HG02852 (cell line): ENCODE measurements around the gene SLX4IP.

ENCODE experiments used
- ATAC-seq: cut with Tn5 transposase; IDR thresholded peaks from one replicate; pipeline ENCODE4 v1.9.1; 2021; ENCODE audit warnings: mild to moderate bottlenecking, moderate library complexity; ENCODE audit not compliant: unreplicated experiment

Gene SLX4IP

DNA sequence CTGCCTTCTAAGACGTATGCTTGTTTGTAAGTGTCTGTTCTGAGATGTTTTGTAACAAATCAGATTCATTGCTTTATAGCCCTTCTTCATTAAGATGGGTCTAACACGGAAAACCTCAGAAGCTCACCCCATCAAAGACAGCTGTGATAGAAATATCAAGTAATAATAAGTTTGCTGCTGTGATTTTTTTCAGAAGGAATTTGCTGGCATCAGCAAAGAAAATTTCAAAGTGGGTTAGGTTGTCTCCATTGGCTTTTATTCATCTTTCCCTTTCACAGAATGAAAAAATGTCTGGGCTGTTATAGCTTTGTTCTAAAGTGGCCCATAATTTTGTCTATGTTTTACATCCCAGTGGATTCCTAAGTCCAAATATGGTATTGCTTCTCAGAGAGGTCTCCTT lies 81.4 kb downstream of the SLX4IP start:
- ATAC-seq: no peak

DNA sequence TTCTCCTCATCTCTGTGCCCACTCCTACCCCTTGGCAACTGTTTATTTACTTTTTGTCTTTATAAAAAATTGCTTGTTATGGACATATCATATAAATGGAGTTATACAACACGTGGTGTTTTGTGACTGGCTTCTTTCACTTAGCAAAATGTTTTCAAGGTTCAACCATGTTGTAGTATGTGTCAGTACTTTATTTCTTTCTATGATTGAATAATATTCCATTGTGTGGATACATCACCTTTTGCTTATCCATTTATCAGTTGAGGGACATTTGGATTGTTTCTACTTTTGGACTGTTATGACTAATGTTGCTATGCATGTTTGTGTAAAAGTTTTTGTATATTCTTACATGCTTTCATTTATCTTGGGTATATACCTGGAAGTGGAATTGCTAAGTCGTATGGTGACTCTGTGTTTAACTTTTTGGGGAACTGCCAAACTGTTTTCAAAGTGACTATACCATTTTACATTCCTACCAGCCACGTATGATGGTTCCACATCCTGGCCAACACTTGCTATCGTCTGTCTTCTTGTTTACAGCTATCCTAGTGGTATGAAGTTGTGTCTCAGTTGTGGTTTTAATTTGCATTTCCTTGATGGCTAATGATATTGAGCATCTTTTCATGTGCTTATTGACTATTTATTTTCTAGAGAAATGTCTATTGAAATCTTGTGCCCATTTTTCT lies 84.4 kb downstream of the SLX4IP start:
- ATAC-seq: no peak

DNA sequence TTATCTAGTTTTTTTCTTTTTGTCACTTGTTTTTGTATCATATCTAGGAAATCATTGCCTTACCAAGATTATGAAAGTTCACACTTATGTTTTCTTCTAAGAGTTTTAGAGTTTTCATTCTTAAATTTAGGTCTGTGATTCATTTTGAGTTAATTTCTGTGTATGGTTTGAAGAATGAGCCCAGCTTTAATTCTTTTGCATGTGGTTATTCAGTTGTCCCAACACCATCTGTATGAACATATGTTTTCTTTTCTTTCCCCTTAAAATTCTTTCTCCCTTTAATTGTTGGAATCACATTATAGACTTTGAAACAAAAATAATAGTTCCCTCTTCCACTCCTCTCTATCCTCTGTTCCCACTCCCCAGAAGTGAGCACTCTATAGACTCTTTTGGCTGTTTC lies 85.4 kb downstream of the SLX4IP start:
- no peak for ATAC-seq

DNA sequence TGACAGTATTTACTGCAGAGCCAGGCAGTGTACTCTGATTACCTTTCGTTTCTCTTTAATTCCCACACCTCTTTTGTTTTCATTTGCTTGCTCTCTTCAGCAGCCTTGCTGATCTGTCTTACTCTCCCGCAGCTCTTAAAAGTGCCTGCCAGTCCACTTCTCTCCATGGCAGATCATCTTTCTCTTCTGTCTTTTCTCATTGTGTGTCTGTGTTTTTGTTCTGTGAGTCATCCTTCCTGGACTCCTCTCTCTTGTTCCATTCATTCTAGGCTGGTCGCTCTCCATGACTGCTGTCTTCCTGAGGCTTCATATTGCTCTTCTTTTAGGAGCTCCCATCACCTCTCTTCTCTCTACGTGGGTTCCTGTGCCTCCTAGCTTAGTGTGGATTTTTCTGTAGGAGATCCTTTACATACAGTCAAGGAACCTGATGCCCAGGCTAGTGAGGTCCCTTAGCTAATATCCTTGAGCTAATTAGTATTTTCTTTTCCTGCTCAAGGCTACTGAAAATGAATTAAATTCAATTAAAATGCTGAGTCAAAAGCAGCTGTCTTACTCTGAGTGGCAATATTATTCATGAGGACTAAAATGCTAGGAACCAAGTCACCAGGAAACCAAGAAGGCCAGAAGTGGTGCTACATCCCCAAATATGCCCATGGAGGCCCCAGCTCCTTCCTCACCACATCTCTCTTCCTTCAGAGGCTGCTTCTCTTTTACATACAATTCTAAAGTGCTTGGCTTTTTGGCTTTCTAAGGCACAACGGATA lies 86.1 kb downstream of the SLX4IP start:
- ATAC-seq: no peak

DNA sequence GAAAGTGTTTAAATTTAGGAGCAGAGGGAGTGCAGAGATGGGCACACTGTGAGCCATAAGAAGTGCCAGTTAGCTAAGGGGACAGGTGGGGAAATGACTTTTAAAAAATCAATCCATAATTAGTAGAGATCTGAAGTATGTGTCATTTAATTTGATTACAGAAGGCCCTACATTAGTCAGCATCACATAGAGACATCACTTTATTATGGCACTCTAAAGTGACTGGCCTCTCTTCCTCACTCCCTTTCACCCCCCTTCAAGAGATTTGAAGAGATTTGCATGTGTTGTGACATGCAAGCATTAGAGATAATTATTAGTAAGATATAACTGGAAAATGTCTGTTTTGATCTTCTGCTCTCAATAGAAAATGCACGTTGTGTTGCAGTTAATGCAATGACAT lies 86.7 kb downstream of the SLX4IP start:
- no peak for ATAC-seq

DNA sequence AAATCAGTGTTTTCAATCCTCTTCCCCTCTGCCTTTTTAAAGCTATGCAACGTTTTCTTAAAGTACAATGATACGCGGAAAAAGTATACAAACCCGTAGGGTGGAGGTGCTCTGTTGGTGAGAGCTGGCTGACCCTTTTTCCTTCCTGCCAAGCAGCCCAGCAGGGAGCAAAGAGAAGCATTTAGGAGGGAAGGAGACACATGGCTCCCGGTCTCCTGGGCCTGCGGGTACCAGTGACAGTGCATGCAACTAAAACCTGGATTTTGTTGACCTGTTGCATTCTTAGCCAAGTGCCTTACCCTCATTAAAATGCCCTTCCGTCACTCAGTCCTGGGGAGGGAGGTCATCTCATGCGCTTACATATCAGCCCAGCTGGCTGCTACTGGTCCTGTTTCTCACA lies 87.2 kb downstream of the SLX4IP start:
- no peak for ATAC-seq

DNA sequence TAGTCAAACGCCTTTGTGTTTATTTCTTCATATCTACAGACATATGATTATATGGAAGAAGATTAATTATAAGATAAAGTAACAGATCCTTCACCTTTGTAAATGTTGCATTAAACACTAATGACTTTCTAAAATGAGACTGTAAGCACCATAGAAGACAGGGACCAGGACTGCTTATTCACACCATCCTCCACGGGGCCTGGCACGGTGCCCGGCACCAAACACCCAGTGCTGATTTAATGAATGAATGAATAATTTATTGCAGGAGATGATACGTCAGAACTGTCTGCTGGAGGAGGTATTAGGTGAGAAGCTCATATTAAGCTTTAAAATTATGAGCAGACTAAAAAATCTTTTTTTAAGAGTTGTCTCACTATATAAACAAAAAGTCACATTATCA lies 88.3 kb downstream of the SLX4IP start:
- no peak for ATAC-seq

DNA sequence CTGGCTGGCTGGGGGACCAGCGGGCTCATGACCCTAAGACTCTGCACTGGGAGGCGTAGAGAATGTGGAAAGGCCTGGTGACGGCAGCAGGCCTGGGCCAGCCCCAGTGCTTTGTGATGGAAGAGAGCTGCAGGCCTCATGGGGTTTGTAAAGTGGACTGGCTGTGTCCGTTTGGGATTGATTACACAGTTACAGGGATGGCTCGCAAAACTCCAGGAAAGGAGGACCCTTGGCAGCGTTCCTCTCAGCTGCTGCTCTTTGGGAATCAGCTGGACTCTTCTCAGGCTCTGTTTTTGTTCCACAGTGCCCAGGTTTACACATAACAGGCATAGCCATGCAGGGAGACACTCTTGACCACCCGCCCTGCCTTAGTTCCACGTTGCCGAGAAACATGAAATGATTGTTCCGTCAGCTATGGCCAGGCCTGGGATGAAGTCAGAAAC lies 89.0 kb downstream of the SLX4IP start:
- ATAC-seq: no peak

DNA sequence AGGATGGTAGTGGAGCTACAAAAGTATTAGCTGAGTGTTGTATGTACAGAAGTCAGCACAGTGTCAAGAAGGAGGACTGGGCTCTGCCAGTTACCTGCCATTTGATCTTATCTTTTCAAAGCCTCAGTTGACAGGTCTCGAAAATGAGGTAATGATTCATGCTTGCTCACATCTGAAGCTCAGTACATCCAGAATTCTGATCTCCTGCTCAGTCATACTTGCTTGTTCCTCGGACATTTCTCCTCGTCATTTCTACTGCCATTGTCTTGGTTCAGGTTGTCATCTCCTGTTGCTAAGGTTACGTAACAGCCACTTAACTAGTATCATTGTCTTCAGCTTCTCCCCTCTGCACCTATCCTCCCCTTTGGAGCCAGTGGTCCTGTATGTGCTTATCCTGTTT lies 89.5 kb downstream of the SLX4IP start:
- ATAC-seq: no peak

DNA sequence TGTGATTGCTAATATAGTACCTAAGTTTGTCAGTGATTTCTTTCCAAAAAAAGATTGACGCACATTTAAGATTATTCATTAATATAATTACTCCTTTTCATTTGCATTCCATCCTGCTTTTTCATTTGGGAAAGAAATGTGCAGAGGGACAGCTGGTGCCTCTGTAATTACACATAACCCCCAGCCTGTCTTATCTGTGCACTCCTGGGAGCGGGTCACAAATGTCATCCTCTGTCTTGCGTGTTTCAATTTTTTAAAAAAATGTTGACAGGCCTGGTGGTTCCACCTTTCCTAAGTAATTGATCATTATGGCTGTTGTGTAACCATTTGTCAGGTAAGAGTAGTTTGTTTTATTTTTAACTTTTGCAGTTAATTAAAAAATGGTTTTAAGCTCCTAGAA lies 92.7 kb downstream of the SLX4IP start:
- no peak for ATAC-seq

DNA sequence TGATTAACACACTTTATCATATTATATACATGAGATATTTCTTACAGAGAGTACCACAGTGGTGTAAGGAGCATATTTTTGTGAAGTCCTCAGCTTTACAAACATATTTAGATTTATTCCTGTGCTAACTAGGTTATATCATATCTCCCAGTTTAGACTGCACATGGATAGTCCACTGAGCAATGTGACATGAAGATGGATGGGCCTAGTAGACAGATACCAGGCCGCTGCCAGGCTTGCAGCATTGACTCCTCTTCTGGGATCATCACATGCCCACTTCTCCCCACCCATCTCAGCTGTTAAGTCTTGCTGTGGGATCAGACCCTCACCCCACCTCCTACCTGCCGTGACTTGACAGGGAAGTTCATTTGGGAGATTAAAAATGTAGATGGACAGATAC lies 95.8 kb downstream of the SLX4IP start:
- no peak for ATAC-seq

DNA sequence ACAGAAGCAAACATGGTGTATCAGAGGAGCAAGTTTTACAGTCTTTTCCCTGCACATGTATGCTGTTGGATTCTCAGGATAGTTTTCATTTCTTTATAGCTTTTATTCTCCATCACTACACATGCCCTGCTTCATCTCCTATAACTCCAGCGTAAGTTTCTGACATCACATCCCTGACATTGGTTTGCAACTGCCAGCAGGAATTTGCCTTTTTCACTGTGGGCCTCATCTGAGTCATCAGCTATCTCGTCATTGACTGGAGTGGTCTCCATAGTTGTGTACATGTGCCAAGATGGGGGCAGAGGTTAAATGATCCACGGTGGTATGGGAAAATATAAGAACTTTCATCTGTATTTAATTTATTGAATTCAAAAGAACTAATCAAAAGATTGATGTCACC lies 96.7 kb downstream of the SLX4IP start:
- no peak for ATAC-seq

DNA sequence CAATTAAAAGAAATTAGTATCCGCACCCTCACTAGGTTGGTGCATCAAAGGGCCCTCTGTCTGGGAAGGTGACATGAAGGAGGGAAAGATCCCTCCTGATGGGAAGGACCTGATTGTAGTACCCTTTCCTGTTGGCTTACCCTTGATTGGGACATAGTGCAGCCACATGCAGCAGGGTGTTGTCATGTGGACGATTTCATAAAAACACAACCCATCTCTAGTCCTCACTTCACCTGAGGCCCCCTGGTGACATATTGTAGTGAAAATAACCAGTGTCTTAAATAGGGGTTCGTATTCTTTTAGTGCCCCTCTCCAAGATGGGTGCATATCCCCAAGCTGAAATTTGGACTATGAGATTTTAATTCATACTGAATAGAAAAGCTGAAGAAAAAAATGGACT lies 97.3 kb downstream of the SLX4IP start:
- ATAC-seq: no peak

DNA sequence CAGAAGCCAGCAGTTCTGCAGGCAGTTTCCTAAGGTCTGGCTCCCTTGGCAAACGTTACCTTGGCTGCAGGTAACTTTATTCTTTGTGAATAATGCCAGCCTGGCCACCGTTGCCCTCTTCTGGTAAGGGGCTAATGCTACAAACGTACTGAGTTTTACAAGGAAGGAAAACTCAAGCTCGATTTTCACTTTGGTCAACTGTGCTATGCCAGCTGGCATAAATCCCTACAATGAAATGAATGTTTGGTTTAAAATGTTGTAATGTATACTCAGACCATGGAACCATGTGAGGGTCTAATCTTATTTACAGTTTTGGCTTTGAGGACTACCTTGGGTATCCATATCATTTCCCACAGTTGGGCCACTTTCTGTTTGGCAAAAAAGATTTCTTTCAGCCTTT lies 101.4 kb downstream of the SLX4IP start:
- ATAC-seq: no peak

DNA sequence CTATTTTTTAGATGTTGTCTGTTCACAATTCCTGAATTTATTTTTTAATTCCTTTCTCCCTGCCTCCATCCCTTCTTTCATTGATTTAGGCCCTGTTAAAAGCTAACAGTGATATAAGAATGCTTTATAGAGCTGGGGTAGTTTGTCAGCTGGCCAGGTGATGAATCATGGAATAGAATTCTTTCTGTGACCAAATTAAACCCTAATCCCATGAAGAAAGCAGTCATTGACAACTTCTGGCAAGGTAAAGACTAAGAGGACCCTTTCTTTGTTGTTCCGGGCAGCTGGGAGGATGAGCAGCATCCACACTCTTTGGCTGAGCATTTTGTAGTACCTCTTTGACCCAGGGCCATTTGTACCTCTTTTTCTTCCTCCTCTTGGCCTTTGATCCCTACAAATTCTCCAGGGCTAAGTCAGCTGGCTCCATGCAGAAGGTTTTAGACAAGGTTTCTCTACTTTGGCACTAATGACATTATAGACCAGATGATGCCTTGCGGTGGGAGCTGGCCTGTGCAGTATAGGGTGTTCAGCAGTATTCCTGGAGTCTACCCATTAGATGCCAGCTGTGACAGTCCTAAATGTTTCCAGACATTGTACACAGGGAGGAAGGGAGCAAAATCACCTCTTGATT lies 102.9 kb downstream of the SLX4IP start:
- no peak for ATAC-seq

DNA sequence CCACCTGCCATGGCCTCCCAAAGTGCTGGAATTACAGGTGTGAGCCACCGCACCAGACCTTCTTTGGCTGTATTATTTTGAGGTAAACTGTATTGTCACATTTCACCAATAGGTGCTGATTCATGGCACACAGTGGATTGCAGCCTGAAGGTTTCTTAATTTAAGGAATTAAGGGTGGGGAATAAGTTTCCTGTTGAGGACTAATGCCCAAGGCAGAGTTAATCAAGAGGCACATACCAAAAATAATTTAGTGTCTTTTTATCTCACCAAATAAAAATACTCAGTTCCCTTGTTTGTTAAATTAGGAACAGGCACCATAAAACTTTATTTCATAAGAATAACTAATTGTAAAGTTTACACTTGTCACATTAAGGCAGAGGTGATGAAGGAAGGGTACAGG lies 103.7 kb downstream of the SLX4IP start:
- no peak for ATAC-seq

DNA sequence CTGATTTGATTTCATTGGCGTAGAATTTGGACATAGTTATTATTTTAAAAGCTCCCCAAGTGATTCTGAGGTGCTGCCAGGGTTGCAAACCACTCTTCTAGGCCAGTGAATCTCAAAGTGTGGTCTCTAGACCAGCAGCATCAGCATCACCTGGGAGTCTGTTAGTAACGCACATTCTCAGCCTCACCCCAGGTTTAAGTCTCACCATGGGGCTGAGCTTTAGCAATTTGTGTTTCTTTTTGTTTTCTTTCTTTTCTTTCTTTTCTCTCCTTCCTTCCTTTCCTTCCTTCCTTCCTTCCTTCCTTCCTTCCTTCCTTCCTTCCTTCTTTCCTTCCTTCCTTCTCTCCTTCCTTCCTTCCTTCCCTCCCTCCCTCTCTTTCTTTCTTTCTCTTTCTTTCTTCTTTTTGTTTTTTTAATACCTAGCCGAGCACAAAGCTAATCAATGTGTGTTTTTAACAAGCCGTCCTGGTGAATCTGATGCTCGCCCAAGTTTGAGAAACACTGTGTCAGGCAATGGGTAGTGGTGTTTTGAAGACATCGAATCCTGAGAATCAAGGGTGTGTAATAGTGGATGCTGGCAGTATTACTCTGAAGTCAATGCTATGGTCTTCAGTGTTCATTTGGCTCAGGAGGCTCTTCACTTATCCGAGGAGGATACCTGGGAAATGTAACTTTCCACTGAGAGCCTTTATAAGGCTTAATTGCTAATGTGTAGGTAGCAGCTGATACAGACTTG lies 104.9 kb downstream of the SLX4IP start:
- ATAC-seq: no peak

DNA sequence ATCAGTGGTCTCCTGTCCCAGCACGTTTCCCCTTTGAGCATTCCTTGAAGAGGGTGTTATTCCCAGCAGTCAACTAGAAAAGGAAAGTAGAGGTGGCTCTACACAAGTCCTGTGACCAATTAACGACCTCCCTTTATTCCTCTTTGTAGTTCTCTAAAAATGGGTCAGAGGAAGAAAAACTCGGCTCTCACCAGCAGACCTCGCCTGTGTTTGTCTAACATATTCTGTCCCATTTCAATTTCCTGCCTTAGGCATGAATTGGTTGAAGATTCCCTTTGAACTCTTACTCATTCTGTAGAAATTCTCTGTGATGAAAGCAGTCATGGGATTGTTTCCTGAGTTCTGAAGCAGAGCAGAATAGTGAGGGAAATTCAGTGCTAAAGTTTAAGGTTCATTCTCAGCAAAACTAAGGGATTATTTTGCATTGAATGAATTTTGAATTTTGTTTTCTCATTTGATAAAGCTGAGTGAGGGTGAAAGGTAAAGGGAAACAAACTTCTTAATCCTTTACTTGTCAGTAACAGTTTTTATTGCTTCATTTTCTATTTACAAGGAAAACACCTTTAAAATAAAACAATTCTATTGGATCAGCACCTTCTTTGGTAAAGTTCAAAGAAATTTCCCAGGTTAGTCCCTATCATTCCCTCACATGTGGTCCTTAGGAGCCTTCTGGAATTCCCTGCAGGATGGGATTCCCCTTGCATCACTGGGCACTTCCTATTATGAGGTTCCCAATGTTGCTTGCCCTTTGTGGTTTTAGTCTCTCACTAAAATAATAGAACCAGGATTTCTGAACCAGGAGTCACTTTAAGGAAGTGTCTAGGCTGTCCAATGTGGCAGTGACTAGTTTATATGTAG lies 105.8 kb downstream of the SLX4IP start:
- ATAC-seq: no peak

DNA sequence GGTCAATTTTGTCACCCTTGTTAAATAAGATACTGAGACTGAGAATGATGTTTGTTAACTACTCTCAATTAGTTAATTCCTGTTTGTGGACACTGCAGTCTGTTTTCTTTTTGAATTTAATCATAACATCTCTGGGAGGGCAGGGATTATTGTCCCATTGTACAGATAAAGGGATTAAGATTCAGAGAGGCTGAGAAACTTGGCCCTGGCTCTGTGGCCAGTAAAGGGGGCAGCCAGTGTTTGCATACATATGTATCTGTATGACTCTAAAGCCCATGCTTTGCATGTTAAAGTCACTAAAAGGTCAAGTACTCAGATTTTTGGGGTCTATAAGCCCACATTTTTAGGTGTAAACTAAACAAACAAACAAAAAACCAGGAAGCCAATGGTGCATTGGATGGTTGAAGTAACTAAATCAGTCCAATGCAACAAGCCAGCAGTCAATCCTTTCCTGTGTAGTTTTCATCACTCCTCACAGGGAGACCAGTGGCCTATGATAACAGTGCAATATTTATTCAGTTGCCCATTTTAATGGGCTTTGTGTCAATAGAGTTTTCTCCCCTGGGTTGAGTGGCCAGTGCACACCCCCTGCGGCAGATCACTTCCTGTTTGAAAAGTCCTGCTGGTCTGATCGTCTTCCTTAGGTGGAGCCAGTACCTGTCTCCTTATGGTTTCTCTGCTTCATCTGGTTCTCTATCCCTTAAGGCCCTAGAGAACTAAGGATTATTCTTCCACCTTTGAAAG lies 106.7 kb downstream of the SLX4IP start:
- ATAC-seq: no peak

DNA sequence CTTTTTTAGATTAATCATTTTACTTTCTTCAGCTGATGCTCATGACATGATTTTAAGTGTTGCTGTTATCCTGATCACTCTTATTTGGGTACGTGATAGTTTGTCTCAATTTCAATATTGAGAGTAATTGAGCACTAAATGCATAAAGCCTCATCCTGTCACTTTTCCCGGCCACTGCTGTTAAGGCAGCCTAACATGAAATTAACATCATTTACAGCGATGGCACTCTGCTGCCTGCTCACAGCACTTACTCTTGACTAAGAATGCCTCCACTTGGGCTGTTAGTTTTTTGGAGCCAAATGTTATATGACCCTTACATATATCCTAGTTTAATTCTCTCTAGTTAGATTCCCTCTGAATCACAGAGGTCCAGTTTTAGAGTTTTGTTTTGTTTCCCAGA lies 107.3 kb downstream of the SLX4IP start:
- ATAC-seq: no peak
